Hematopoietic multipotent progenitor cell treated with erythropoietin and hydrocortisone succinate and interleukin-3 and kit ligand, for 17 days (in vitro differentiated cells): ENCODE measurements around the gene LITAF.

Source experiments
- DNase-seq: peaks from one replicate; pipeline ENCODE4 v3.0.0-alpha.2; 2015; ENCODE audit warnings: low spot score

LITAF gene

GRCh38 chr16:11586856-11587642 lies at the start of gene LITAF:
TSS of gene LITAF (minus strand) at chr16:11586919. CDS start at chr16:11556730, 30,189 bp downstream.
- no peak for DNase-seq

- no peak for DNase-seq
Observed at GRCh38 chr16:11636172-11636721, 49.5 kb upstream of the LITAF start.

- no peak for DNase-seq
Observed at GRCh38 chr16:11635679-11636171, 49.0 kb upstream of the LITAF start.

DNA sequence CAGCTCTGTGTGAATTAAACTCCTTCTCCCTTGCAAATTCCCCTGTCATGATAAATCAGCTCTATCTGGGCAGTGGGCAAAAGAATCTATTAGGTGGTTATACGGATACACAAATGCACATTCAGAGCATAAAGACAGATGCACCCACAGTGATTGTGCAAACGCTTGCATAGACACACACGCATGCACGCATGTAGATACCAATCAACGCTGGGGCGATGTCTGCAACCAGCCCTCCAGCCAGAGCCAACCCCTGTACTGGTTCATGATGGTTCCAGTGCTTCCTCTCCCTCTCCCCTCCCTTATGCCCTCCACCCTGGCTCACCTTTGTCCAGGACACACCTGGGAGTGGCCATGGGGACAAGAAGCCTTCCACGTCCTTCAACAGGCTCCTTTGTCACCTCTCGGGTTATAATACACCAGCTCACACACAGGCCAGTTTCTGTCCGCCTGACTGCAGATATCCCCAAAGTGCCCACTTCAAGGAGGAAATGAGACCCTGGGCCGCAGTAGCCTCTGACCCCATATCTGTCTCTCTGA lies 48.5 kb upstream of the LITAF start:
- no peak for DNase-seq

DNA sequence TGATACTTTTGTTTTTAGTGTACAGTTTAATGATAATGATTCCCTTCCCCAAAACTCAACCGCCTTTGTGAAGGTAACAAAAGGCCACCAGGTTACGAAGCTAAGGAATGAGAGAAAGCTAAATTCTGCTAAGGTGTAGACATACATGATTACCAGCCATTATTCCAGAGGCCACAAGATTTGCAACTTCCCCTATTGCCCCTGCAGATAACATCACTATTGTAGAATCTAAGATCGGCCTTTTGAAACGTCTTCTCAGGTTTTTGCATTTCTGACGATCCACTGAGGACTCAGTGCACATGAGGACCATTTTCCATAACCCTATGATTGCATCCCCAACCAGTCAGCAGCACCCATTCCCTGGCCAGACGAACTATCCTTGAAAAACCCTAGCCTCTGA lies 47.6 kb upstream of the LITAF start:
- no peak for DNase-seq

DNA sequence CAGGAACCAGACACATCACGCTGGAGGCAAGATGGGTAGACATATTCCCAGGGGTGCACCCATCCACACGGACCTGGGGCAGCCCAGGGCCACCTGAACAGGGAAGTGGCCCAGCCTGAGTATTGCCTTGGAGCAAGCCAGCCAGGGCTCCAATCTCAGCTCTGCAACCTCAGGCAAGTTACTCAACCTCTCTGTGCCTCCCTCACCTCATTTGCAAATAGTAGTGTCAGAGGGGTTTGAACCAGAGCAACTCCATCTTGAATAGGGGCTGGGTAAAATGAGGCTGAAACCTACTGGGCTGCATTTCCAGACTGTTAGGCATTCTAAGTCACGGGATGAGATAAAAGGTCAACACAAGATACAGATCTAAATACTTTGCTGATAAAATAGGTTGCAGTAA lies 46.4 kb upstream of the LITAF start:
- no peak for DNase-seq

DNA sequence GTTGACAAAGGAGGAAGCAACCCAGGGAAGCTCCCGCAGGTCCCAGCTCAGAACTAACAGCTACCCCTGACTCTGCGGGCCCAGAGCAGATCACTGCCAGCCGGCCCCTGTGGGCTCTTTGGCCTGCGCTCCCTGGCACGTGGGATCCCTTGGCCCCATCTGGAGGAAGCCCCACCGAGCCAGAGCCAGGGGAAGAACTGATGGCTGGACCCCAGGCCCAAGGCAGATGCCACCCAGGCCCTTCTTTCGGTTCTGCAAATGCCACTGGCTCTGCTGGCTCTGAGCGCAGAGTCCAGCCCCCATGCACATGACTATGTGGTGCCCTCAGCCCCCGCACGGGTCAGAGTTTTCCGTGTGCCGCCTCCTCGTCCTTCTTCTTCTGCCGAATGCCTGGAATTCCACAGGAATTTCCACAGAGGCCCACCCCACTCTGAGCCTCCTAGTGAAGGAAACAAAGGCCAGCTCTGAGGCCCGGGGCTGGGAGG lies 45.8 kb upstream of the LITAF start:
- DNase-seq, result no peak

DNA sequence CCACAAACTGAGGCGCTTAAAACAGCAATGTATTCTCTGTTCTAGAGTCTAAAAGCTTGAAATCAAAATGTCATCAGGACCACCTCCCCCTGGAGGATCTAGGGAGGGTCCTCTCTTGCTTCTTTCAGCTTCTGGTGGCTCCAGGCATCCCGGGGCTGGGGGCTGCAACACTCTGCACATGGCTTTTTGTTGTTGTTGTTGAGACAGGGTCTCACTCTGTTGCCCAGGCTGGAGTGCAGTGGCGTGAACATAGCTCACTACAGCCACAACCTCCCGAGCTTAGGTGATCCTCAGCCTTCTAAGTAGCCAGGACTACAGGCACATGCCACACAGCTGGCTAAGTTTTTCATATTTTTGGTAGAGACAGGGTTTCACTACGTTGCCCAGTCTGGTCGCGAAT lies 44.5 kb upstream of the LITAF start:
- no peak for DNase-seq

- no peak for DNase-seq
Observed at GRCh38 chr16:11630768-11631056, 44.0 kb upstream of the LITAF start.

DNA sequence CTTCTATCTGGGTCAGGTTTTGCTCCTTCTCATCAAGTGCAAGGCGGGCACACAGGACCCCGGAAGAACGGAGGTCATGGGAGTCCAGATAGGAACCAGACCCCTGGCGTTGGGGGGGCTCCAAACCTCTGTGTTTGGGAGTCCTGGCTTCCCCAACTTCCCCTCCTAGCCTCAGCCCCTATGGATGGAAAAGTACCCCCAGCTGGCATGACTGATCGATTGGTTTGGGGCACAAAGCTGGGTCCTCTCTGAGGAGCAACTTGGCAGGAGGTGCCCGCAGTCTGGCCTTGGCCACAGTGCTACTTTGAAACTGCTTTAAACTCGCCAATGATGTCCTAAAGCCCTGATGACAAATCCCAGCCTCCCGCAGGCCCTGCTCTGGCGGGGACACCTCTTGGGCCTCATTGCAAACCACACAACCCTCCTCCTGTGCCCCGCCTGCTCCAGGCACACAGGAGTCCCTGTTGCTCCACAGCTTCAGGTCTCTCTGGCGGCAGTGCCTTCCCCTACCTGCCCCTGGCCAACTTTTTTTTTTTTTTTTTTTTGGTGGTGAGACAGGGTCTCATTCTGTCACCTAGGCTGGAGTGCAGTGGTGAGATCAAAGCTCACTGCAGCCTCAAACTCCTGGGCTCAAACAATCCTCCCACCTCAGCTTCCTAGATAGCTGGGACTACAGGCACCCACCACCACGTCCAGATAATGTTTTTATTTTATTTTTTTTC lies 43.5 kb upstream of the LITAF start:
- no peak for DNase-seq

- DNase-seq, result no peak
Observed at GRCh38 chr16:11629071-11630030, 42.6 kb upstream of the LITAF start.

DNA sequence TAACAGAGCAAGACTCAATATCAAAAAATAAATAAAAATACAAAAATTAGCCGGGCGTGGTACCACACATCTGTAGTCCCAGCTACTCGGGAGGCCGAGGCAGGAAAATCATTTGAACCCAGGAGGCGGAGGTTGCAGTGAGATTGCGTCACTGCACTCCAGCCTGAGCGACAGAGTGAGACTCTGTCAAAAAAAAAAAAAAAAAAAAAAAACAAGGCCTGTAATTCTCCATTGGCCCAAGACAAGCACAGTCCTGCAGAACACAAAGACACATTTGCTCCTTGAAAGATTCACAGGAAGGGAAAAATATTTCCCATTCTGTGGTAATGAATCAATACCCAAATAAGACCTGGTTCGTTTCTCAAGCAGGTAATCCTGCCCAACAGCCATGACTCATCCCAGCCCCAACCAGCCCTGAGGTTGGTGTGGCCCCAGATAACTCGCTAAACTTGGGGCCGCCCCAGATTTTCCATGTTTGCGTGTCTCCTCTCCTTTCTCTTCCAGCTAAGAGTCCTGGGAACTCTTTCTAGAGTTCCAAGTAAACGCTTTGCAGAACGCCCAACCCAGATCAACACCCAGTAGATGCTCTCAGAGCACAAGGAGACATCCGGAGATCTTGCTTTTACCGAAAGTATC lies 41.2 kb upstream of the LITAF start:
- DNase-seq, result no peak

DNA sequence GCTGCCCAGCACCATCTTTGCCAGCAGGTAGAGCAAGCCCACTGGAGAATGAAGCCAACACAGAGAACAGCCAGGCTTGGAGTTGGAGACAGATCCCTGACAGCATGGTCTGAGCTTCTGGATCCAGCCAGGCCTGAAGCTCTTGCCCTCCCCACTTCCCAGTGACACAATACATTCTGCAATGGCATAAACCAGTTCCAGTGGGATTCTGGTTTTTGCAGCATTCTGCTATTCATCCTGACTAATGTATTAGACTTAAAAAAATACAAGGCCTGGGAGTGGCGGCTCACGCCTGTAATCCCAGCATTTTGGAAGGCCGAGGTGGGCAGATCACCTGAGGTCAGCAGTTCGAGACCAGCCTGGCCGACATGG lies 40.6 kb upstream of the LITAF start:
- DNase-seq, result no peak

- DNase-seq, result no peak
Observed at GRCh38 chr16:11626657-11627291, 40.1 kb upstream of the LITAF start.

- DNase-seq, result no peak
Observed at GRCh38 chr16:11625769-11626168, 39.0 kb upstream of the LITAF start.

DNA sequence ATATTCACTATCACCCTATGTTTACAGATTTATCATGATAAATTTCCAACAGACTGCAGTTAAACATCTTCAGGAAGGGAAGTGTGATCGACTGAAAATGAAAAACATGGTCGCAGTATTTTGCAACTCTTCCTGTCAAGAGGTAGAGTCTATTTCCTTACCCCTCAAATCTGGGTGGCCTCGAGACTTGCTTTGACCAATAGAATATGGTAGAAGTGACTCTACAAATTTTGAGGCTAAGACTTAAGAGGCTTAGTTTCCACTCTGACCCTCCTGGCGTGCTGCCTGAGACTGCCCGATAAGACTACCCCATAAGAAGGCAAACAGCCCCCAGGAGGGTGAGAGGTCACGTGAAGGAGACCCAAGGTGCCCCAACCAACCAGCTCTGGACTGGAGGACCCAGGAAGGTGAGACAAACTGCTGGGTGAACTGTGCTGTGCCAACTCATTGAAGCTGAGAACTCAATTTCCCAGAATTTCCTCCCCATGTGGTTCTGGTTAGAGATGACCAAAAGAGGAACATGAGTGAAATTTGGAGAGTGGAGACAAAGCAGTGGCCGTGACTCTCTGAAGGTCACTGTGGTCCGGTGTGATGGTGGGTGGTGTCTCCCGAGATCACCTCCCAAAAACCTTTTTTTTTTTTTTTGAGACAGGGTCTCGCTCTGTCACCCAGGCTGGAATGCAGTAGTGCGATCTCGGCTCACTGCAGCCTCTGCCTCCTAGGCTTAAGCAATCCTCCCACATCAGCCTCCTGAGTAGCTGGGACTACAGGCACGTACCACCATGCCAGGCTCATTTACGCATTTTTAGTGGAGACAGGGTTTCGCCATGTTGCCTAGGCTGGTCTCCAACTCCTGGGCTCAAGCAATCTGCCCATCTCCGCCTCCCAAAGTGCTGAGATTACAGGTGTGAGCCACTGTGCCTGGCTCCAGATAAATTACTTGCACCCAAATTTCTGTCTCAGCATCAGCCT lies 38.2 kb upstream of the LITAF start:
- no peak for DNase-seq

GRCh38 chr16:11624205-11624604 lies 37.5 kb upstream of the LITAF start:
- no peak for DNase-seq

- no peak for DNase-seq
Observed at GRCh38 chr16:11621920-11622651, 35.4 kb upstream of the LITAF start.

GRCh38 chr16:11621539-11621919 lies 34.8 kb upstream of the LITAF start:
- no peak for DNase-seq
